K562 (cell line): ENCODE measurements around the gene TTC27. TPM values are rescaled to one million over a fixed set of nuclear protein-coding genes. Genes with fewer than 3 reads are reported as not detected.

Experiments
- DMBX1 ChIP-seq: fragments of 250-450 bp; sonication (Bioruptor Pico); IDR thresholded peaks from 2 replicates; pipeline ENCODE4 v1.8.0; 2022; ENCODE audit warnings: inconsistent platforms, mild to moderate bottlenecking, moderate library complexity, borderline replicate concordance
- HIVEP1 ChIP-seq: fragments of 250-450 bp; sonication (Bioruptor Pico); IDR thresholded peaks from 2 replicates; pipeline ENCODE4 v1.4.0; 2020; ENCODE audit warnings: mild to moderate bottlenecking
- KDM4B ChIP-seq, 2 experiments: fragments of 450-650 bp in 1 of 2; sonication (generic) in 1 of 2; IDR thresholded peaks; 2 replicates each; pipeline ENCODE4 v1.6.1; 2016 to 2017; ENCODE audit warnings: borderline replicate concordance in 2 of 2, antibody characterized with exemption in 1 of 2, low read depth in 1 of 2, mild to moderate bottlenecking in 1 of 2
- NFIX ChIP-seq: fragments of 250-450 bp; sonication (Bioruptor Pico); IDR thresholded peaks from 2 replicates; pipeline ENCODE4 v1.4.0; 2020; ENCODE audit warnings: low read depth, mild to moderate bottlenecking, moderate library complexity
- NFYB ChIP-seq: IDR thresholded peaks from 2 replicates; pipeline ENCODE4 v1.6.1; 2011; ENCODE audit warnings: mild to moderate bottlenecking, moderate library complexity; ENCODE audit not compliant: insufficient read length; ENCODE audit errors: extremely low read depth
- PHF20 ChIP-seq: fragments of 450-650 bp; IDR thresholded peaks from 2 replicates; pipeline ENCODE4 v1.6.1; 2018; ENCODE audit not compliant: partially characterized antibody
- PHTF2 ChIP-seq: fragments of 250-450 bp; sonication (Bioruptor Pico); IDR thresholded peaks from 2 replicates; pipeline ENCODE4 v1.5.0; 2021; ENCODE audit warnings: mild to moderate bottlenecking
- SMARCA4 ChIP-seq: fragments of 450-650 bp; IDR thresholded peaks from 2 replicates; pipeline ENCODE4 v1.6.1; 2016
- TFAM ChIP-seq: fragments of 250-450 bp; sonication (Bioruptor Pico); conservative IDR thresholded peaks from 2 replicates; pipeline ENCODE4 v1.5.0; 2021; ENCODE audit warnings: mild to moderate bottlenecking, moderate library complexity
- ZKSCAN1 ChIP-seq: fragments of 150-350 bp; IDR thresholded peaks from 2 replicates; pipeline ENCODE4 v1.6.1; 2016; ENCODE audit warnings: low read depth, low read length
- ZNF212 ChIP-seq: fragments of 450-650 bp; formaldehyde crosslinking; IDR thresholded peaks from 2 replicates; pipeline ENCODE4 v1.4.0; 2020; ENCODE audit warnings: mild to moderate bottlenecking
- ZNF253 ChIP-seq: fragments of 250-450 bp; sonication (Bioruptor Pico); conservative IDR thresholded peaks from 2 replicates; pipeline ENCODE4 v1.6.1; 2021; ENCODE audit warnings: mild to moderate bottlenecking
- ZNF41 ChIP-seq: fragments of 250-450 bp; sonication (Bioruptor Pico); conservative IDR thresholded peaks from 2 replicates; pipeline ENCODE4 v1.4.0; 2020; ENCODE audit warnings: mild to moderate bottlenecking
- ZNF695 ChIP-seq: fragments of 450-650 bp; formaldehyde crosslinking; IDR thresholded peaks from 2 replicates; pipeline ENCODE4 v1.4.0; 2020; ENCODE audit warnings: mild to moderate bottlenecking, moderate library complexity
- ZNF707 ChIP-seq: fragments of 250-450 bp; sonication (Bioruptor Pico); conservative IDR thresholded peaks from 2 replicates; pipeline ENCODE4 v1.8.0; 2022; ENCODE audit warnings: inconsistent platforms, mild to moderate bottlenecking, moderate library complexity
- ZNF778 ChIP-seq: fragments of 450-650 bp; formaldehyde crosslinking; IDR thresholded peaks from 2 replicates; pipeline ENCODE4 v1.4.0; 2020; ENCODE audit warnings: mild to moderate bottlenecking, moderate library complexity
- ZNF79 ChIP-seq: fragments of 250-450 bp; sonication (Bioruptor Pico); IDR thresholded peaks from 2 replicates; pipeline ENCODE4 v1.4.0; 2020; ENCODE audit warnings: low read depth, mild to moderate bottlenecking, moderate library complexity
- polyA plus RNA-seq, 8 experiments: library from polyadenylated mRNA; depleted of rRNA in 4 of 8; stranded (reverse) in 5 of 8; unstranded in 3 of 8; fragments of >200 nt; fragmentation: Nextera tagmentation in 2 of 8; fragmentation: Illumina TruSeq in 1 of 8; extraction: Ambion mirVana in 2 of 8; extraction: Trizol in 1 of 8; gene quantifications; 2 replicates each; pipeline versions ENCODE4 v1.2.1 to v1.2.3, GENCODE V29; 2011 to 2014; ENCODE audit warnings: inconsistent platforms in 1 of 8, missing spikeins in 1 of 8
- total RNA-seq, 7 experiments: library from RNA; depleted of rRNA in 6 of 7; stranded (reverse); fragments of >200 nt in 6 of 7; fragmentation: Illumina TruSeq in 2 of 7; extraction: Trizol in 2 of 7; gene quantifications; 2 replicates each; pipeline versions ENCODE4 v1.2.1 to v1.2.3, GENCODE V29; 2011 to 2021; ENCODE audit warnings: low replicate concordance in 1 of 7
- TF ChIP-seq, protein P1 (sequence below): fragments of 250-450 bp; sonication (Bioruptor Pico); IDR thresholded peaks from 2 replicates; pipeline ENCODE4 v1.8.0; 2021; ENCODE audit warnings: mild to moderate bottlenecking, moderate library complexity
- TF ChIP-seq, protein P2 (sequence below): sonication (generic); formaldehyde crosslinking; IDR thresholded peaks from 2 replicates; pipeline ENCODE4 v1.9.0; 2022; ENCODE audit warnings: mild to moderate bottlenecking, missing genetic modification reagents
- TF ChIP-seq, protein P3 (sequence below): sonication (generic); formaldehyde crosslinking; IDR thresholded peaks from 2 replicates; pipeline ENCODE4 v1.8.0; 2023; ENCODE audit warnings: mild to moderate bottlenecking, missing genetic modification reagents

Gene TTC27
- total and polyA plus RNA-seq, 9 of the 15 experiments (the other 6 are each of a cell fraction or from before 2014, with no cell fraction given) = 44.3 to 93.4 (median 57.3) TPM

DNA sequence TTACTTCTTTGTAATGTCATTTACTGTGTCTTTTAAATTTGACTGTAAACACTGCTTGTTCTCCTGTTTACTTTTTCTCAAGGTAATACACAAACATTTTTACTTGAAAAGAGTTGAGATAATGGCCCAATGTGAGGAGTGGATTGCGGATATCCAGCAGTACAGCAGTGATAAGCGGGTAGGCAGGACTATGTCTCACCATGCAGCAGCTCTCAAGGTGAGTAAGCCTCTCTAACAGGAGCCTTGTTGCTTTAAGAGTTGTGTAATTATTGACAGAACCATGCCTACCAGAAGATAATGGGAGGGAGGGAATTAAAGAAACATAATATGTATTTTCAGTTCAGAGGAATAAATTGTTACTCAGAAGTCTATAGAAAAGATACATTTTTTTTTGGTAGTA lies 16.5 kb upstream of the TTC27 start (continued):
- no peak for TF ChIP-seq ZNF79 (CRISPR knock-in tag)
- no peak for TF ChIP-seq ZNF707 (CRISPR knock-in tag)
- TF ChIP-seq, protein P1, sequence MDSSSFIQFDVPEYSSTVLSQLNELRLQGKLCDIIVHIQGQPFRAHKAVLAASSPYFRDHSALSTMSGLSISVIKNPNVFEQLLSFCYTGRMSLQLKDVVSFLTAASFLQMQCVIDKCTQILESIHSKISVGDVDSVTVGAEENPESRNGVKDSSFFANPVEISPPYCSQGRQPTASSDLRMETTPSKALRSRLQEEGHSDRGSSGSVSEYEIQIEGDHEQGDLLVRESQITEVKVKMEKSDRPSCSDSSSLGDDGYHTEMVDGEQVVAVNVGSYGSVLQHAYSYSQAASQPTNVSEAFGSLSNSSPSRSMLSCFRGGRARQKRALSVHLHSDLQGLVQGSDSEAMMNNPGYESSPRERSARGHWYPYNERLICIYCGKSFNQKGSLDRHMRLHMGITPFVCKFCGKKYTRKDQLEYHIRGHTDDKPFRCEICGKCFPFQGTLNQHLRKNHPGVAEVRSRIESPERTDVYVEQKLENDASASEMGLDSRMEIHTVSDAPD (CRISPR knock-in tag) = no peak
- no peak for TF ChIP-seq PHF20
- TF ChIP-seq ZNF778 (CRISPR knock-in tag) = no peak
- TF ChIP-seq, protein P2, sequence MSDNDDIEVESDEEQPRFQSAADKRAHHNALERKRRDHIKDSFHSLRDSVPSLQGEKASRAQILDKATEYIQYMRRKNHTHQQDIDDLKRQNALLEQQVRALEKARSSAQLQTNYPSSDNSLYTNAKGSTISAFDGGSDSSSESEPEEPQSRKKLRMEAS = no peak
- no peak for TF ChIP-seq TFAM
- TF ChIP-seq, protein P3, sequence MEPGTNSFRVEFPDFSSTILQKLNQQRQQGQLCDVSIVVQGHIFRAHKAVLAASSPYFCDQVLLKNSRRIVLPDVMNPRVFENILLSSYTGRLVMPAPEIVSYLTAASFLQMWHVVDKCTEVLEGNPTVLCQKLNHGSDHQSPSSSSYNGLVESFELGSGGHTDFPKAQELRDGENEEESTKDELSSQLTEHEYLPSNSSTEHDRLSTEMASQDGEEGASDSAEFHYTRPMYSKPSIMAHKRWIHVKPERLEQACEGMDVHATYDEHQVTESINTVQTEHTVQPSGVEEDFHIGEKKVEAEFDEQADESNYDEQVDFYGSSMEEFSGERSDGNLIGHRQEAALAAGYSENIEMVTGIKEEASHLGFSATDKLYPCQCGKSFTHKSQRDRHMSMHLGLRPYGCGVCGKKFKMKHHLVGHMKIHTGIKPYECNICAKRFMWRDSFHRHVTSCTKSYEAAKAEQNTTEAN (CRISPR knock-in tag) = no peak
- TF ChIP-seq NFYB = no peak
- TF ChIP-seq HIVEP1 (CRISPR knock-in tag) = no peak
- TF ChIP-seq ZNF41 (CRISPR knock-in tag) = no peak
- TF ChIP-seq NFIX (CRISPR knock-in tag) = no peak
- no peak for TF ChIP-seq PHTF2 (CRISPR knock-in tag)
- TF ChIP-seq ZNF253 = no peak
- TF ChIP-seq ZNF695 = no peak
- no peak for TF ChIP-seq ZNF212 (CRISPR knock-in tag)
- TF ChIP-seq SMARCA4 = 0 out of 2 replicates have a peak, but pooled peaks have one; percentile 19
- TF ChIP-seq KDM4B (IDR thresholded peaks at IDR 0.05; ENCODE audit: borderline replicate concordance in 2 of 2, low read depth in 1 of 2) = no peak
- TF ChIP-seq ZKSCAN1 = no peak
- no peak for TF ChIP-seq DMBX1
